PC-3 (cell line): Measurements from ENCODE around the gene STON1.

ENCODE experiments used
- CTCF ChIP-seq: fragments of 300-600 bp; sonication (generic); conservative IDR thresholded peaks from 2 replicates; pipeline ENCODE4 v1.5.1; 2017; ENCODE audit warnings: antibody characterized with exemption, low read depth, mild to moderate bottlenecking, low read length
- EZH2 ChIP-seq: fragments of 300-600 bp; sonication (generic); IDR thresholded peaks from one replicate; pipeline ENCODE4 v1.6.1; 2017; ENCODE audit warnings: antibody characterized with exemption, mild to moderate bottlenecking, low read length; ENCODE audit not compliant: unreplicated experiment
- EZH2phosphoT487 ChIP-seq: fragments of 300-600 bp; sonication (generic); IDR thresholded peaks from 2 replicates; pipeline ENCODE4 v1.6.1; 2018; ENCODE audit warnings: mild to moderate bottlenecking, antibody characterized with exemption, low read length, borderline replicate concordance

- TF ChIP-seq CTCF, result no peak
- no peak for TF ChIP-seq EZH2
- TF ChIP-seq EZH2phosphoT487, result no peak
Measured at GRCh38 chr2:48605482-48606175, 75.7 kb downstream of the STON1 start.
